ENCODE data around the gene MTF1.

The MTF1 gene

GRCh38 chr1:37836788-37837187, 22.6 kb downstream of the MTF1 start:
- TF ChIP-seq CTCF (IDR thresholded peaks at IDR 0.05), result no peak

GRCh38 chr1:37831809-37832208, 27.6 kb downstream of the MTF1 start:
- no peak for TF ChIP-seq CTCF (IDR thresholded peaks at IDR 0.05)

GRCh38 chr1:37831109-37831508, 28.3 kb downstream of the MTF1 start:
- TF ChIP-seq CTCF (IDR thresholded peaks at IDR 0.05), result no peak

- no peak for TF ChIP-seq CTCF (IDR thresholded peaks at IDR 0.05)
Observed at GRCh38 chr1:37828410-37829074, 30.9 kb downstream of the MTF1 start.

GRCh38 chr1:37825506-37825905, 33.9 kb downstream of the MTF1 start:
- TF ChIP-seq CTCF (IDR thresholded peaks at IDR 0.05), result no peak

- TF ChIP-seq CTCF (IDR thresholded peaks at IDR 0.05), result no peak
Observed at GRCh38 chr1:37824001-37824400, 35.4 kb downstream of the MTF1 start.

GRCh38 chr1:37822906-37823815, 36.2 kb downstream of the MTF1 start:
- no peak for TF ChIP-seq CTCF (IDR thresholded peaks at IDR 0.05)
